Inferior parietal cortex (tissue), 1 donor: ENCODE results near the gene HS3ST2.
A peak's percentile ranks its signal among the peaks of the same experiment; 100 is the strongest.
"Not testable (repeated sequence)": the region's sequence is repeated elsewhere in the genome, so short reads cannot be mapped to it uniquely, and the experiment has no call there.

Experiments used
- DNase-seq: peaks from one replicate; pipeline ENCODE4 v3.0.0-alpha.2; 2016; ENCODE audit errors: extremely low spot score

Gene HS3ST2

GRCh38 chr16:22878955-22879354 is 65.0 kb downstream of the HS3ST2 start:
- DNase-seq, result no peak

DNA sequence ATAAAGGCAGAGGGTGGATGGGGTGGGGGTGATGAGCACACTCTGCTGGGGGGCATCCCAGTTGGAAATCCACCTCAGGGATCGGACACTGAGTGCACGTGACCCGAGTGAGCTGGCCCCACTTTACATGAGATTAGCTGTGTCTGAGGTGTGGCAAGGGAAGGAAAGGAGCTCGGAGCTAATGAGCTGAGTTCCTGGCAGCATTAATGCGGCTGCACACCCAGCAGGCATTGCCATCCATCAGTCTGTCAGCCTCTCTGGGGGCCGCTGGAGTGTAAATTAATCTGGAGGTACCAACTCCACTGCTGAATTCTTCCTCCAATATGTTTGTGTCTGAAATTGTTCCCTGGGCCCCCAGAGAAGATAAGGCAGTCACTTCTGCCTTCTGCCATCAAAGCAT is 65.5 kb downstream of the HS3ST2 start:
- DNase-seq, result no peak

DNA sequence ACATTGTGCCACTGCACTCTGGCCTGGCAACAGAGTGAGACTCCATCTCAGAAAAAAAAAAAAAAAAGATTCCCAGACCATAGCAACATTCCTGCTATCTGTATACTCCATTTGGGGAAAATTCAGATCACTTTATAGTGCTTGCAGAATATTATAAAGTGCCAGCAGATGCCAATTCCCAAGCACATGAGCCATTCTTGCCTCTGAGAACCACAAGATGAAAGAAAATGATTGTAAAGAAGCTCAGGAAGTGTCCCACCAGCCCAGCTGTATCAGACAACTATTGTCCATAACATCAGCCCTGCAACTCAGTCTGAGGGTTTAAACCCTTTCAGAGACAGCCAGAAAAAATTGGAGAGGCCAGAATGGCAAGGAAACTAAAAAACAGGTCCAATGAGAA is 69.0 kb downstream of the HS3ST2 start:
- DNase-seq, result no peak

DNA sequence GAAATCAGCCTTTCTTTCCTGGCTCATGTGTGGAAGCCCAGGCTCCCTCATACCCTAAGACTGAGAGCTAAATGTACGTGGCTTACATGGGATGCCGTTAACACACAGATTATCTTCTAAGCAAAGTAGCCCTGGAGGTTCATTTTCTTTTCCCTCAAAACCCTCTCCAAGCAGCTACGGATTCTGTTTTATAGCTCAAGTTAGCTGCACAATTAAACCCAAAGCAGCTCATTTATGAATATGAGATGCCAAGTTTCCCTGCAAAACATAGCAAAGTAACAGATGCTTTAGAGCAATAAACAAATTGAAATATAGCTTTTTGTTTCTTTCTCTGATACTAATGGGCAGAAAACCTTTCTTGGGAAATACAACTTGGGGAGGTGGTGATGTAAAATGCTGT is 72.0 kb downstream of the HS3ST2 start:
- DNase-seq, result no peak

DNA sequence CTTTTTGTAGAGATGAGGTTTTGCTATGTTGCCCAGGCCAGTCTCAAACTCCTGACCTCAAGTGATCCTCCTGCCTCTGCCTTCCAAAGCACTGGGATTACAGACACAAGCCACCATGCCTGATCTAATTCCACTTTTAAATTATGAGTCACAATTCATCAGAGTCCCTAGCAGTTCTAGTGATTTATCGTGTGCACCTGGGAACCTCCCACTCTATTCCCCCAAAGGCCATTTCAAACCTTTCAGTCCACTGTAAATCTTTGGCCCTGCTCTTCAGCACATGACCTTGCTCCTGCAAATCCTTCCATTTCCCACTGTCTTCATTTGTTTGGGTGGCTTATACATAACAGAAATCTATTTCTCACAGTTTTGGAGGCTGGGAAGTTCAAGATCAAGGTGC is 73.0 kb downstream of the HS3ST2 start:
- DNase-seq, result no peak

GRCh38 chr16:22887445-22887844 is 73.5 kb downstream of the HS3ST2 start:
- DNase-seq, result no peak

GRCh38 chr16:22888791-22889190 is 74.8 kb downstream of the HS3ST2 start:
- no peak for DNase-seq

GRCh38 chr16:22890976-22891375 is 77.0 kb downstream of the HS3ST2 start:
- DNase-seq, result no peak

DNA sequence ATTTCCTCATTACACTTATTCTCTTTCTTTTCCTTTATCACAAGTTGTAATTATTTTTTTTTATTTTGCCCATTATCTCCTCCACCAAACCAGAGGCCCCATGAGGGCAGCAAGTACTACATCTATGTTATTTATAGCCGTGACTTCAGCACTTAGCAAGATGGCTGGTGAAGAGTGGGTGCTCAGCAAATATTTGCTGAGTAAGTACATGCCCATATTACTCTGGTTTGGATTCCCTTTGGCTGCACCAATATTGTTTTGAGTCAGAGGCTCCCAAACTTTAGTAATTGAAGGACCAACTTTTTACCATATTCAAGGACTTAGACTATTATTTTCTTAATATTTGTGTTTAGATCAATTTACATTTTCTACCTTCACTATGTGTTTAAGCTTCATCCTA is 83.2 kb downstream of the HS3ST2 start:
- no peak for DNase-seq

- DNase-seq, result no peak
Observed at GRCh38 chr16:22898131-22898530, 84.2 kb downstream of the HS3ST2 start.

DNA sequence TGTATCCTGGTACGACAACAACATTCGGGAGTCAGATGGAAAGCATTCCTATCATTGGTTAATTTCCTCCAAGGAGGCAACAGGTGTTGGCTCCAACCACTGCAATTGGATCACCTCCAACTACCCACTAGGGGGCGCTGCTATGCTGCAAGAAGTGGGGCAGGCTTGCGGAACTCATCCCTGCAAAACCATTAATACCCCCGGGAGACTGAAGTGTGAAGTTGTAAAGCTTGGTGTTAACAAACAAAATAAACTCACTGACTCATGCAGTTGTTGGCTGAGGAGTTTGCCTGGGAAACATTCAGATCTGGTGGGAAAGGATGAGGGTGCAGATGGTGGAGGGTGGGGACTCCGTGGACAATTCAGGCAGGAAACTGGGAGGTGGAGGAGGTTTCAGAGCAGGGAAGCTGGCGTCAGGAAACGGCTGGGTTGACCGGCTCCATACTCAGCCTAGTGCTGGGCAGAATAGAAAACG is 84.9 kb downstream of the HS3ST2 start:
- DNase-seq, result peak; percentile 91

GRCh38 chr16:22899567-22899966 is 85.6 kb downstream of the HS3ST2 start:
- DNase-seq, result not testable (repeated sequence)

GRCh38 chr16:22900863-22901262 is 86.9 kb downstream of the HS3ST2 start:
- DNase-seq, result no peak

- DNase-seq, result peak; percentile 14
Observed at GRCh38 chr16:22901563-22901962, 87.6 kb downstream of the HS3ST2 start.

- DNase-seq, result no peak
Observed at GRCh38 chr16:22903716-22904115, 89.8 kb downstream of the HS3ST2 start.

DNA sequence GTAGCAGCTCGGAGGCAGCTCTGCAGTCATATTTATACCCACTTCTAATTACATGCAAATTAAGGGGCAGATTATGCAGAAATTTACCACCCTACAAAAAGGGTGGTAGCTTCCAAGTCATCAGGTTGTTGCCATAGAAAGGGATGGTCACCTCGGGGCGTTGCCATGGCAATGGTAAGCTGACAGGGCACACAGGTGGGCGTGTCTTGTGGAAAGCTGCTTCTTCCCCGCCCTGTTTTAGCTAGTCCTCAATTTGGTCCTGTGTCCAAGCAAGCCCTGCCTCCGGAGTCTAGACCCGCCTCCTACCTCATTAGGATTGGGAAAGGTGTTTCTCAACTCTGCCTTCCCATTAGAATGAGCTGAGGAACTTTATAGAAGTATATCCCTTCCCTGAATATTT is 98.7 kb downstream of the HS3ST2 start:
- no peak for DNase-seq

- DNase-seq, result no peak
Observed at GRCh38 chr16:22915003-22915402, 101.0 kb downstream of the HS3ST2 start.

GRCh38 chr16:22923491-22923890 is 109.5 kb downstream of the HS3ST2 start:
- no peak for DNase-seq

DNA sequence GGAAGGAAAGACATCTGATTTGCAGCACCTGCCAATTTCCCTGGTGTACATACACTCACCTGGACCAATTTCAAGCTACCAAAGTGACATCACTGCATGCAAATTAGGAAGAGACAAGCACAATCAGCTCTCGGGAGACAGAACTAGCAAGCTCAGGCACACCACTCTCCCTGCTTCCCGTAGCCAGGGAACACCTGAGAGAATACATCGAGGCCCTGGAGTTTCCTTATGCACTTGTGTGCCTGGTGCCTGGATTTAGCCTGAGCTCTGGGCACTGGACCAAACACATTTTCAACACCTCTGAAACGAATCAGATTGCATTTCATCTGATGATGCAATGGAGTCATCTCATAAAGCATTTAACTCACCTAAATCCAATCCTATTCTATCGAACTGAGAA is 110.5 kb downstream of the HS3ST2 start:
- no peak for DNase-seq

- no peak for DNase-seq
Observed at GRCh38 chr16:22926105-22926751, 112.3 kb downstream of the HS3ST2 start.

DNA sequence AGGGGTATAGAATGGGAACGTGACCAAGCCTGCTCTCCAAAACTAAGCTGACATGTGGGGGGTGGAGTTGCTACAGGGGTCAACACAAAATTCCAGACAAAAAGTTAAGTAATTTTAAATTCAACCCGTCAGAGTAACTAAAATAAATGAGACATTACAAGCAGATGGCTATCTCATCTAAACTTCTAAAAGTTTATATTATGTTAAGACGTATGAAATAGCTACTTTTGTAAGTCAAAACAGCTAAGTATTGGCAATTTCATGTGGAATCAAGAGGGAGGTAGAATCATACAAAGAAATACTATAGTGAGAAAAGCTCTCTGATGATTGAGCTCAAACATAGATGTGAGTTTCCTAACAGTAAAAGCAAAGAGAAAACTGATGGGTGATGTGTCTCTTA is 113.3 kb downstream of the HS3ST2 start:
- DNase-seq, result no peak

GRCh38 chr16:22928882-22929435 is 115.0 kb downstream of the HS3ST2 start:
- DNase-seq, result no peak

GRCh38 chr16:22929461-22929860 is 115.5 kb downstream of the HS3ST2 start:
- no peak for DNase-seq
